Pancreas (tissue), 10 donors: ENCODE measurements around the gene GSTP1. TPM values are rescaled to one million over a fixed set of nuclear protein-coding genes. Genes with fewer than 3 reads are reported as not detected.
A peak's percentile ranks its signal among the peaks of the same experiment; 100 is the strongest.

Experiments
- ATAC-seq, 4 donors: fragments of 200-7000 bp; cut with Tn5 transposase; one replicate each; pipeline versions ENCODE4 v1.8.0 to v1.9.1; 2020; ENCODE audit warnings: mild to moderate bottlenecking in 4 of 4, moderate library complexity in 4 of 4
- DNase-seq, 6 donors: peaks; one replicate each; pipeline ENCODE4 v3.0.0-alpha.2; 2020
- FAIRE-seq: peaks from 2 replicates; lab custom pipeline; 2012; peaks lifted over from hg19 to GRCh38; lab: Jason Lieb, UNC
- H3K27ac ChIP-seq, 4 donors: fragments of 200-600 bp; sonication (generic); 1 replicate in 3 of 4; 2 replicates in 1 of 4; pipeline versions ENCODE4 v1.5.0 to v1.8.0; 2020
- H3K27me3 ChIP-seq, 4 donors: fragments of 200-600 bp; one replicate each; pipeline ENCODE4 v1.8.0; 2021
- H3K36me3 ChIP-seq, 3 donors: fragments of 200-600 bp; sonication (generic) in 1 of 3; one replicate each; pipeline versions ENCODE4 v1.5.0 to v1.8.0; 2020 to 2021
- H3K4me1 ChIP-seq, 3 donors: fragments of 200-600 bp; one replicate each; pipeline ENCODE4 v1.8.0; 2021
- H3K4me3 ChIP-seq, 4 donors: fragments of 200-600 bp; sonication (generic) in 2 of 4; one replicate each; pipeline versions ENCODE4 v1.5.0 to v1.8.0; 2020 to 2021
- H3K9me3 ChIP-seq, 4 donors: fragments of 200-600 bp; one replicate each; pipeline ENCODE4 v1.8.0; 2021
- CTCF ChIP-seq, 4 donors: fragments of 200-600 bp; sonication (generic) in 3 of 4; IDR thresholded peaks; one replicate each; pipeline versions ENCODE4 v1.5.0 to v1.8.0; 2021; ENCODE audit warnings: antibody characterized with exemption in 4 of 4
- WGBS, 2 donors: extraction: QIAGEN DNeasy Blood & Tissue Kit; methylation state at CpG; one replicate each; pipeline ENCODE4 v1.1.7; 2013; 5-methylcytosine and 5-hydroxymethylcytosine counted together
- intact Hi-C, 3 donors: fragments of 100-400 bp; cut with DNase I; formaldehyde crosslinking; loops; one replicate each; pipeline versions ENCODE4 v1.11.1 to v1.14.2; 2022
- polyA plus RNA-seq, 2 donors: library from polyadenylated mRNA; stranded (reverse); fragments of 200-250 nt; gene quantifications; one replicate each; pipeline ENCODE4 v1.2.3, GENCODE V29; 2013
- total RNA-seq, 6 donors: library from RNA; stranded (reverse); fragmentation: NEBNext Ultra II Directional in 4 of 6; extraction: Animal tissue kit (Norgen Biotek cat#: 25700) in 4 of 6; gene quantifications; one replicate each; pipeline versions ENCODE4 v1.2.1 to v1.2.4, GENCODE V29; 2021 to 2023
- donor health status: healthy with polysubstance abuse.
- donor health status: DM: no; HTN: no; CAD: no; lungs with moderate emphysema.
- donor health status: DM: no; HTN: no; CAD: no.
- donor health status: control.
- donor health status: control.
- donor health status: Bipolar disorder and iron deficiency.
- donor health status: DM: yes; HTN: yes; CAD: no.
- donor health status: DM: no; HTN: no; CAD: no.
- donor health status: DM: no; HTN: no; CAD: no.
- donor health status: DM: yes; HTN: yes; CAD: no.

Gene GSTP1
- total and polyA plus RNA-seq, 8 donors, result 169 to 350 (median 240) TPM

- DNase-seq, result peak; percentile 87 to 98 (median 90)
- Histone ChIP-seq H3K4me1 (peaks cover 11 to 23% (median 23%) of the 10 kb centered on the region in 3 donors), H3K4me3 (no peak overlapping the region), H3K36me3 (no peaks in the 10 kb centered on the region), H3K27me3 (no peaks in the 10 kb centered on the region), H3K9me3 (no peaks in the 10 kb centered on the region), H3K27ac (peak overlapping the region in 3 of 4 donors; percentile 8 to 50 (median 30))
- no peak for TF ChIP-seq CTCF (IDR thresholded peaks at IDR 0.05)
- intact Hi-C loops, result no loop called here
- peak; percentile 29 to 54 (median 43) for ATAC-seq
- WGBS, 2 donors, result 33 to 34% methylated on average over 12 of the region's 12 CpGs
- no peak for FAIRE-seq
Measured at GRCh38 chr11:67632175-67632981, 48.8 kb downstream of the GSTP1 start.

- peaks cover 11 to 23% (median 23%) of the 10 kb centered on the region in 3 donors for H3K4me1 ChIP-seq
- H3K27ac ChIP-seq, result peak overlapping the region in 3 of 4 donors; percentile 8 to 50 (median 30)
- WGBS, 2 donors, result 90 to 92% methylated on average over 30 of the region's 30 CpGs
- ATAC-seq, result no peak
- FAIRE-seq, result no peak
- peak in 4 of 6 donors; percentile 11 to 76 (median 38) for DNase-seq
- no peaks in the 10 kb centered on the region for H3K9me3 ChIP-seq
- intact Hi-C loops, result no loop called here
- no peaks in the 10 kb centered on the region for H3K36me3 ChIP-seq
- no peak overlapping the region for H3K4me3 ChIP-seq
- H3K27me3 ChIP-seq, result no peaks in the 10 kb centered on the region
- TF ChIP-seq CTCF (IDR thresholded peaks at IDR 0.05), result no peak
Measured at GRCh38 chr11:67632982-67633755, 49.6 kb downstream of the GSTP1 start.

- FAIRE-seq (no peak), ATAC-seq (no peak), DNase-seq (peak in 3 of 6 donors; percentile 49 to 72 (median 56))
- Histone ChIP-seq H3K4me3 (no peak overlapping the region), H3K4me1 (peaks cover 11 to 23% (median 23%) of the 10 kb centered on the region in 3 donors), H3K27me3 (no peaks in the 10 kb centered on the region), H3K36me3 (no peaks in the 10 kb centered on the region), H3K9me3 (no peaks in the 10 kb centered on the region), H3K27ac (no peak overlapping the region)
- intact Hi-C loops, result no loop called here
- WGBS, 2 donors, result 82 to 86% methylated on average over 22 of the region's 22 CpGs
- no peak for TF ChIP-seq CTCF (IDR thresholded peaks at IDR 0.05)
Measured at GRCh38 chr11:67633758-67634365, 50.2 kb downstream of the GSTP1 start.

- H3K36me3 ChIP-seq, result no peaks in the 10 kb centered on the region
- ATAC-seq (no peak), FAIRE-seq (no peak), DNase-seq (peak in 2 of 6 donors; percentile 36 to 50)
- no peaks in the 10 kb centered on the region for H3K9me3 ChIP-seq
- no peaks in the 10 kb centered on the region for H3K27me3 ChIP-seq
- H3K27ac ChIP-seq, result no peak overlapping the region
- intact Hi-C loops, result no loop called here
- peaks cover 11 to 23% (median 23%) of the 10 kb centered on the region in 3 donors for H3K4me1 ChIP-seq
- no peak for TF ChIP-seq CTCF (IDR thresholded peaks at IDR 0.05)
- 82% methylated on average over 20 of the region's 20 CpGs for WGBS, 2 donors
- no peak overlapping the region for H3K4me3 ChIP-seq
Measured at GRCh38 chr11:67634366-67635230, 51.0 kb downstream of the GSTP1 start.
